Measurements from ENCODE around the gene SOX5. TPM values are rescaled to one million over a fixed set of nuclear protein-coding genes. Genes with fewer than 3 reads are reported as not detected.

SOX5 gene
- total RNA-seq, 1 experiment from 2014 or later, result 3.1 TPM

GRCh38 chr12:23555180-23555824 is 394.2 kb downstream of the SOX5 start:
- H3K18ac ChIP-seq (ENCODE audit: insufficient read length, low read depth, low read length), result no peak overlapping the region
- no peak overlapping the region for H2BK12ac ChIP-seq (ENCODE audit: insufficient read length, low read depth, low read length)
- no peak for TF ChIP-seq CTCF (conservative IDR thresholded peaks at IDR 0.05)
- H4K20me1 ChIP-seq (ENCODE audit: control insufficient read depth, insufficient read depth, insufficient read length), result no peaks in the 10 kb centered on the region
- H3K4me2 ChIP-seq (ENCODE audit: insufficient read depth, insufficient read length, low read length), result no peak overlapping the region
- no peak overlapping the region for H3K23ac ChIP-seq (ENCODE audit: insufficient read length, low read depth, low read length)
- H3K79me2 ChIP-seq (ENCODE audit: insufficient read depth, low read length), result no peaks in the 10 kb centered on the region
- no peak overlapping the region for H2BK5ac ChIP-seq (ENCODE audit: insufficient read length, low read length)
- H3K36me3 Mint-ChIP-seq (ENCODE audit: insufficient read depth in 1 of 3, low read depth in 3 of 3), result no peaks in the 10 kb centered on the region; a peak in 1 of 7 replicates
- H2AK5ac ChIP-seq (ENCODE audit: insufficient read length, low read length), result no peak overlapping the region
- no peak overlapping the region for H2BK20ac ChIP-seq (ENCODE audit: low read depth, low read length, poor library complexity, severe bottlenecking)
- no peaks in the 10 kb centered on the region for H3K4me1 ChIP-seq (ENCODE audit: insufficient read depth, low read length)
- no peak overlapping the region for H3K27ac Mint-ChIP-seq
- no peak overlapping the region for H3K9ac ChIP-seq (ENCODE audit: extremely low read depth, insufficient read length, low read length)
- no peaks in the 10 kb centered on the region for H3K9me3 ChIP-seq (ENCODE audit: control insufficient read depth, low read depth, low read length)
- no peak overlapping the region for H2BK120ac ChIP-seq (ENCODE audit: low read depth, low read length, poor library complexity, severe bottlenecking)
- DNase-seq, result no peak
- no peaks in the 10 kb centered on the region for H3K79me1 ChIP-seq (ENCODE audit: insufficient read depth, low read depth, low read length, poor library complexity, severe bottlenecking)
- no peak overlapping the region for H3K4me3 Mint-ChIP-seq
- no peaks in the 10 kb centered on the region for H3K9me3 Mint-ChIP-seq
- no peak overlapping the region for H3T11ph ChIP-seq (ENCODE audit: low read length)
- H3K14ac ChIP-seq (ENCODE audit: insufficient read depth, low read length), result no peak overlapping the region
- no peak overlapping the region for H4K8ac ChIP-seq (replicated peaks; ENCODE audit: insufficient read length, low read depth, low read length)
- H3K56ac ChIP-seq (ENCODE audit: insufficient read length, low read depth, low read length), result no peak overlapping the region
- H3K27me3 ChIP-seq (ENCODE audit: insufficient read depth, low read length), result no peaks in the 10 kb centered on the region
- no peak overlapping the region for H4K91ac ChIP-seq (ENCODE audit: insufficient read length, low read depth, low read length)
- H3K4me1 Mint-ChIP-seq, result no peaks in the 10 kb centered on the region
- whole genome bisulfite sequencing (ENCODE audit: extremely low coverage, insufficient read length, low lambda C conversion rate), result no CpG with 5 or more reads among the region's 4 CpGs
- H2AFZ ChIP-seq (ENCODE audit: low read length), result no peak overlapping the region
- no peak overlapping the region for H3K27ac ChIP-seq (ENCODE audit: insufficient read length, low read depth, low read length)
- no peak overlapping the region for H2BK15ac ChIP-seq (ENCODE audit: low read depth, low read length)
- H3K4ac ChIP-seq (ENCODE audit: low read depth, low read length), result no peak overlapping the region
- no peak overlapping the region for H4K5ac ChIP-seq (ENCODE audit: insufficient read length, low read depth, low read length)
- H3K23me2 ChIP-seq (ENCODE audit: insufficient read length, low read depth, low read length, poor library complexity, severe bottlenecking), result no peaks in the 10 kb centered on the region
- no peaks in the 10 kb centered on the region for H3K27me3 Mint-ChIP-seq (ENCODE audit: low read depth)

Measured in H9 (cell line).